Caco-2 (cell line): Measurements from ENCODE around the gene DCK. TPM values are rescaled to one million over a fixed set of nuclear protein-coding genes. Genes with fewer than 3 reads are reported as not detected.

Experiments used
- BruUV-seq: library from RNA; stranded (reverse); fragments of 400-500 nt; replicated peaks from 2 replicates; lab custom pipeline; 2021; lab: Mats Ljungman, UMichigan
- CTCF ChIA-PET: fragments of 300-600 bp; sonication (Branson Sonifier 250); formaldehyde crosslinking; loops from one replicate; lab custom pipeline; 2022; ENCODE audit warnings: antibody characterized with exemption; lab: Charles Lee
- POLR2A ChIA-PET: fragments of 300-600 bp; sonication (Branson Sonifier 250); formaldehyde crosslinking; loops from one replicate; lab custom pipeline; 2022; ENCODE audit warnings: antibody characterized with exemption; lab: Charles Lee
- DNase-seq, 2 experiments: peaks; one replicate each; pipeline versions ENCODE4 v3.0.0 to v3.0.0-alpha.2; 2020 to 2022
- H3K27me3 ChIP-seq: replicated peaks from 2 replicates; pipeline ENCODE4 v1.6.0; 2011; ENCODE audit warnings: low read length; ENCODE audit not compliant: control insufficient read depth, insufficient read depth
- H3K36me3 ChIP-seq: 2 replicates; pipeline ENCODE4 v1.5.1; 2011; ENCODE audit warnings: low read length; ENCODE audit not compliant: control insufficient read depth, insufficient read depth
- H3K4me1 ChIP-seq: fragments of 250-450 bp; sonication (Bioruptor Pico); 2 replicates; pipeline ENCODE4 v1.5.1; 2020; ENCODE audit warnings: mild to moderate bottlenecking
- H3K4me3 ChIP-seq: 2 replicates; pipeline ENCODE4 v1.5.1; 2011; ENCODE audit warnings: low read depth, mild to moderate bottlenecking, control low read depth, low read length
- H3K9me3 ChIP-seq: fragments of 250-450 bp; sonication (Bioruptor Pico); 2 replicates; pipeline ENCODE4 v1.5.1; 2020; ENCODE audit warnings: mild to moderate bottlenecking, moderate library complexity
- H3K27ac Mint-ChIP-seq: one replicate; pipeline ENCODE4 v1.8.0; 2022; ENCODE audit warnings: mixed read lengths; ENCODE audit not compliant: unreplicated experiment
- H3K27me3 Mint-ChIP-seq: one replicate; pipeline ENCODE4 v1.8.0; 2022; ENCODE audit warnings: mixed read lengths; ENCODE audit not compliant: insufficient read depth, unreplicated experiment
- H3K36me3 Mint-ChIP-seq: one replicate; pipeline ENCODE4 v1.8.0; 2022; ENCODE audit warnings: mild to moderate bottlenecking, mixed read lengths; ENCODE audit not compliant: insufficient read depth, unreplicated experiment
- H3K4me1 Mint-ChIP-seq: one replicate; pipeline ENCODE4 v1.8.0; 2022; ENCODE audit warnings: low read depth, mixed read lengths; ENCODE audit not compliant: unreplicated experiment
- H3K4me3 Mint-ChIP-seq: one replicate; pipeline ENCODE4 v1.8.0; 2022; ENCODE audit warnings: mild to moderate bottlenecking, moderate library complexity, mixed read lengths; ENCODE audit not compliant: unreplicated experiment
- H3K9me3 Mint-ChIP-seq: one replicate; pipeline ENCODE4 v1.8.0; 2022; ENCODE audit warnings: mixed read lengths; ENCODE audit not compliant: unreplicated experiment
- intact Hi-C: fragments of 100-400 bp; cut with micrococcal nuclease; formaldehyde crosslinking; loops from one replicate; pipeline ENCODE4 v1.10.0; 2022; ENCODE audit not compliant: unreplicated experiment
- total RNA-seq: library from RNA; stranded (reverse); gene quantifications from 2 replicates; pipeline ENCODE4 v1.2.3, GENCODE V29; 2022
- TF ChIP-seq, protein P1 (sequence below), 2 experiments: fragments of 200-600 bp in 1 of 2; IDR thresholded peaks; 1 replicate in 1 of 2; 2 replicates in 1 of 2; pipeline versions ENCODE4 v1.5.1 to v1.8.0; 2011 to 2022; ENCODE audit warnings: antibody characterized with exemption in 1 of 2, control low read depth in 1 of 2, inconsistent platforms in 1 of 2, low read depth in 1 of 2, low read length in 1 of 2, mild to moderate bottlenecking in 1 of 2, moderate library complexity in 1 of 2; ENCODE audit not compliant: insufficient read depth in 1 of 2, severe bottlenecking in 1 of 2, unreplicated experiment in 1 of 2

DCK gene
- total RNA-seq, 1 experiment from 2014 or later, result 19.6 TPM

DNA sequence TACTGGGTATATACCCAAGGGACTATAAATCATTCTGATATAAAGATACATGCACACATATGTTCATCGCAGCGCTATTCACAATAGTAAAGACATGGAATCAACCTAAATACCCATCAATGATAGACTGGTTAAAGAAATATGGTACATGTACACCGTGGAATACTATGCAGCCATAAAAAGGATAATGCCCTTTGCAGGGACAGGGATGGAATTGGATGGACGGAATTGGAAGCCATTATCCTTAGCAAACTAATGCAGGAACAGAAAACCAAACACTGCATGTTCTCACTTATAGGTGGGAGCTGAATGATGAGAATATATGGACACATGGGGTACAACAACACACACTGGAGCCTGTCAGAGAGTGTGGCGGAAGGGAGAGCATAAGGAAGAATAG, 55.9 kb downstream of the DCK start:
- CTCF ChIA-PET, result no interaction called here
- Mint-ChIP-seq H3K27ac (no peak overlapping the region), H3K36me3 (no peaks in the 10 kb centered on the region), H3K4me1 (no peaks in the 10 kb centered on the region), H3K9me3 (no peaks in the 10 kb centered on the region), H3K4me3 (no peak overlapping the region), H3K27me3 (no peaks in the 10 kb centered on the region)
- no peak overlapping the region for H3K4me3 ChIP-seq
- no peaks in the 10 kb centered on the region for H3K9me3 ChIP-seq
- intact Hi-C loops, result no loop called here
- TF ChIP-seq, protein P1, sequence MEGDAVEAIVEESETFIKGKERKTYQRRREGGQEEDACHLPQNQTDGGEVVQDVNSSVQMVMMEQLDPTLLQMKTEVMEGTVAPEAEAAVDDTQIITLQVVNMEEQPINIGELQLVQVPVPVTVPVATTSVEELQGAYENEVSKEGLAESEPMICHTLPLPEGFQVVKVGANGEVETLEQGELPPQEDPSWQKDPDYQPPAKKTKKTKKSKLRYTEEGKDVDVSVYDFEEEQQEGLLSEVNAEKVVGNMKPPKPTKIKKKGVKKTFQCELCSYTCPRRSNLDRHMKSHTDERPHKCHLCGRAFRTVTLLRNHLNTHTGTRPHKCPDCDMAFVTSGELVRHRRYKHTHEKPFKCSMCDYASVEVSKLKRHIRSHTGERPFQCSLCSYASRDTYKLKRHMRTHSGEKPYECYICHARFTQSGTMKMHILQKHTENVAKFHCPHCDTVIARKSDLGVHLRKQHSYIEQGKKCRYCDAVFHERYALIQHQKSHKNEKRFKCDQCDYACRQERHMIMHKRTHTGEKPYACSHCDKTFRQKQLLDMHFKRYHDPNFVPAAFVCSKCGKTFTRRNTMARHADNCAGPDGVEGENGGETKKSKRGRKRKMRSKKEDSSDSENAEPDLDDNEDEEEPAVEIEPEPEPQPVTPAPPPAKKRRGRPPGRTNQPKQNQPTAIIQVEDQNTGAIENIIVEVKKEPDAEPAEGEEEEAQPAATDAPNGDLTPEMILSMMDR (IDR thresholded peaks at IDR 0.05; ENCODE audit: insufficient read depth in 1 of 2, low read depth in 1 of 2, low read length in 1 of 2, severe bottlenecking in 1 of 2, unreplicated experiment in 1 of 2), result no peak
- H3K36me3 ChIP-seq, result no peaks in the 10 kb centered on the region
- no peaks in the 10 kb centered on the region for H3K27me3 ChIP-seq
- DNase-seq, result no peak
- POLR2A ChIA-PET, result no interaction called here
- no peaks in the 10 kb centered on the region for H3K4me1 ChIP-seq
- no TSS peak for BruUV-seq

DNA sequence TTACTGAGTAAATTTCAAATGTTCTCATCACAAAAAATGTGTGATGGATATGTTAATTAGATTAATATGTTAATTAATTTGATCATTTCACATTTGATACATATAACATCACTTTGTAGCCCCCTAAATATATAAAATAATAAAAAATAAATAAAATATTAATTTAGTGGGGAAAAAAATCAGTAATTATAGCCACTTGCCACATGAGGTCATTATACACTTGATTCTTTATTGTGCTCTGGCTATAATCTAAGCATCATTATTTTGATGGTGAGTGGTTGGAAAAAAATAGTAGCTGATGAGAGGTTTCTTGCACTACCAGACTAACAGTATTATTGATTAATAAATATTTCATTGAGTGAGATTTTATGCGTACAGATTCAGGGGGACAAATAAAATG, 57.4 kb downstream of the DCK start:
- Histone ChIP-seq H3K9me3 (no peaks in the 10 kb centered on the region), H3K4me1 (no peaks in the 10 kb centered on the region), H3K27me3 (no peaks in the 10 kb centered on the region), H3K36me3 (no peaks in the 10 kb centered on the region), H3K4me3 (no peak overlapping the region)
- H3K36me3 Mint-ChIP-seq, result no peaks in the 10 kb centered on the region
- intact Hi-C loops, result loop anchor here (10.0 kb wide), 1 partner anchor 664 kb away; no protein-coding TSS in a partner anchor
- no TSS peak for BruUV-seq
- no peak overlapping the region for H3K4me3 Mint-ChIP-seq
- no peak overlapping the region for H3K27ac Mint-ChIP-seq
- no peak for DNase-seq
- H3K9me3 Mint-ChIP-seq, result no peaks in the 10 kb centered on the region
- POLR2A ChIA-PET, result no interaction called here
- H3K4me1 Mint-ChIP-seq, result no peaks in the 10 kb centered on the region
- TF ChIP-seq, protein P1 (IDR thresholded peaks at IDR 0.05; ENCODE audit: insufficient read depth in 1 of 2, low read depth in 1 of 2, low read length in 1 of 2, severe bottlenecking in 1 of 2, unreplicated experiment in 1 of 2), result no peak
- H3K27me3 Mint-ChIP-seq, result no peaks in the 10 kb centered on the region
- CTCF ChIA-PET, result no interaction called here

DNA sequence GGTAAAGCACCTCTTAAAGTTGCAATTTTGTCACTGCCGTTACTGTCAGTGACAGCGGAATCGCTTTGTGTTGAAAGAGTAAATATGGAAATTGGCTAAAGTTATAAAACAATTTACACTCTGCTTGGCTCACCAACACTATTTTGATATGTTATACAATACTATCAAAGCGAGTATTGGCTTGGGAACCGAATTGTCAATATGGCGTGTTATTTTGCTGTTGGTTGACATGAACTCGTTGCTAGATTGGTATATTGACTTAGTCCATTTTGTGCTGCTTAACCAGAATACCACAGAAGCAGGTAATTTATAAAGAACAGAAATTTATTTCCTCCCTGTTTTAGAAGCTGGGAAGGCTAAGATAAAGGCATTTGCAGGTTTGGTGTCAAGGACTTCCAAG, 58.6 kb downstream of the DCK start:
- no peaks in the 10 kb centered on the region for H3K36me3 ChIP-seq
- no peaks in the 10 kb centered on the region for H3K27me3 ChIP-seq
- no peaks in the 10 kb centered on the region for H3K9me3 ChIP-seq
- intact Hi-C loops, result loop anchor here (10.0 kb wide), 1 partner anchor 663 kb away; no protein-coding TSS in a partner anchor
- Mint-ChIP-seq H3K36me3 (no peaks in the 10 kb centered on the region), H3K4me1 (no peaks in the 10 kb centered on the region), H3K4me3 (no peak overlapping the region), H3K9me3 (no peaks in the 10 kb centered on the region), H3K27ac (no peak overlapping the region), H3K27me3 (no peaks in the 10 kb centered on the region)
- H3K4me1 ChIP-seq, result no peaks in the 10 kb centered on the region
- TF ChIP-seq, protein P1 (IDR thresholded peaks at IDR 0.05; ENCODE audit: insufficient read depth in 1 of 2, low read depth in 1 of 2, low read length in 1 of 2, severe bottlenecking in 1 of 2, unreplicated experiment in 1 of 2), result no peak
- ChIA-PET POLR2A (no interaction called here), CTCF (no interaction called here)
- DNase-seq, result no peak
- H3K4me3 ChIP-seq, result no peak overlapping the region
- no TSS peak for BruUV-seq
